IMR-90 (cell line): Measurements from ENCODE around the gene SFXN3. TPM values are rescaled to one million over a fixed set of nuclear protein-coding genes. Genes with fewer than 3 reads are reported as not detected.

Experiments used
- ATAC-seq: fragments of 200-7000 bp; cut with Tn5 transposase; 2 replicates; pipeline ENCODE4 v1.9.1; 2020; ENCODE audit warnings: low read depth, mild to moderate bottlenecking, moderate library complexity
- BruUV-seq: library from RNA; stranded (reverse); fragments of 400-500 nt; replicated peaks from 2 replicates; lab custom pipeline; 2021; lab: Mats Ljungman, UMichigan
- CTCF ChIA-PET: fragments of 300-600 bp; formaldehyde crosslinking; extraction: SDS; loops from one replicate; lab custom pipeline; 2021; ENCODE audit warnings: antibody characterized with exemption; lab: Yijun Ruan, JAX
- POLR2A ChIA-PET: fragments of 300-600 bp; sonication (Branson Sonifier 250); formaldehyde crosslinking; loops from one replicate; lab custom pipeline; 2022; ENCODE audit warnings: antibody characterized with exemption; ENCODE audit not compliant: unreplicated experiment; lab: Charles Lee
- DNase-seq: peaks from one replicate; pipeline ENCODE4 v3.0.0; 2013
- H2AFZ ChIP-seq: replicated peaks from 2 replicates; pipeline ENCODE3; 2013; ENCODE audit warnings: low read length, mild to moderate bottlenecking; ENCODE audit not compliant: poor library complexity
- H2AK5ac ChIP-seq: 2 replicates; pipeline ENCODE4 v1.6.1; 2013; ENCODE audit warnings: low read depth, low read length, inconsistent platforms
- H2AK9ac ChIP-seq: replicated peaks from 2 replicates; pipeline ENCODE3; 2013; ENCODE audit warnings: mild to moderate bottlenecking, low read depth, low read length, moderate library complexity; ENCODE audit not compliant: poor library complexity
- H2BK120ac ChIP-seq: 2 replicates; pipeline ENCODE4 v1.6.1; 2013; ENCODE audit warnings: low read depth, low read length, inconsistent platforms
- H2BK15ac ChIP-seq: 3 replicates; pipeline ENCODE4 v1.6.1; 2013; ENCODE audit warnings: low read depth, low read length, inconsistent platforms
- H2BK20ac ChIP-seq: 2 replicates; pipeline ENCODE4 v1.6.1; 2013; ENCODE audit warnings: low read depth, mild to moderate bottlenecking, inconsistent platforms, low read length, moderate library complexity
- H2BK5ac ChIP-seq: 2 replicates; pipeline ENCODE4 v1.6.1; 2013; ENCODE audit warnings: mild to moderate bottlenecking, low read depth, low read length, inconsistent platforms; ENCODE audit not compliant: poor library complexity, severe bottlenecking
- H3K14ac ChIP-seq: replicated peaks from 2 replicates; pipeline ENCODE4 v1.6.1; 2013; ENCODE audit warnings: low read depth, low read length, inconsistent platforms
- H3K18ac ChIP-seq: 2 replicates; pipeline ENCODE4 v1.6.1; 2013; ENCODE audit warnings: low read depth, low read length, control low read depth
- H3K23ac ChIP-seq: 2 replicates; pipeline ENCODE4 v1.6.1; 2013; ENCODE audit warnings: low read depth, low read length, inconsistent platforms
- H3K27ac ChIP-seq: 2 replicates; pipeline ENCODE4 v1.5.1; 2013; ENCODE audit warnings: mild to moderate bottlenecking, control low read depth, low read length; ENCODE audit not compliant: insufficient read depth
- H3K27me3 ChIP-seq: 2 replicates; pipeline ENCODE4 v1.6.1; 2013; ENCODE audit warnings: low read length; ENCODE audit not compliant: control insufficient read depth, insufficient read depth
- H3K36me3 ChIP-seq: 2 replicates; pipeline ENCODE4 v1.6.1; 2013; ENCODE audit warnings: low read length, mixed read lengths; ENCODE audit not compliant: control insufficient read depth, insufficient read depth
- H3K4ac ChIP-seq: 2 replicates; pipeline ENCODE4 v1.6.1; 2013; ENCODE audit warnings: low read depth, low read length, inconsistent platforms
- H3K4me1 ChIP-seq: 2 replicates; pipeline ENCODE4 v1.6.1; 2013; ENCODE audit warnings: low read length, mixed read lengths; ENCODE audit not compliant: control insufficient read depth, insufficient read depth
- H3K4me2 ChIP-seq: 2 replicates; pipeline ENCODE4 v1.6.1; 2013; ENCODE audit warnings: low read depth, mild to moderate bottlenecking, control low read depth, low read length, moderate library complexity
- H3K4me3 ChIP-seq: 2 replicates; pipeline ENCODE4 v1.5.1; 2013; ENCODE audit warnings: low read depth, mild to moderate bottlenecking, control low read depth, low read length, moderate library complexity; ENCODE audit not compliant: insufficient read depth
- H3K56ac ChIP-seq: 2 replicates; pipeline ENCODE4 v1.6.1; 2013; ENCODE audit warnings: low read length, inconsistent platforms; ENCODE audit not compliant: insufficient read depth; ENCODE audit errors: extremely low read depth
- H3K79me1 ChIP-seq, 2 experiments: 2 replicates each; pipeline ENCODE4 v1.6.1; 2013; ENCODE audit warnings: low read length in 2 of 2, inconsistent platforms in 1 of 2, low read depth in 1 of 2
- H3K9ac ChIP-seq: 2 replicates; pipeline ENCODE4 v1.6.1; 2013; ENCODE audit warnings: low read depth, low read length, control low read depth
- H3K9me1 ChIP-seq: 2 replicates; pipeline ENCODE4 v1.6.1; 2013; ENCODE audit warnings: low read length, inconsistent platforms; ENCODE audit not compliant: insufficient read depth
- H3K9me3 ChIP-seq: 2 replicates; pipeline ENCODE4 v1.6.1; 2013; ENCODE audit warnings: low read length; ENCODE audit not compliant: control insufficient read depth, insufficient read depth
- H4K20me1 ChIP-seq: 2 replicates; pipeline ENCODE4 v1.6.1; 2013; ENCODE audit warnings: low read length, inconsistent platforms; ENCODE audit not compliant: insufficient read depth
- H4K5ac ChIP-seq: 2 replicates; pipeline ENCODE4 v1.6.1; 2013; ENCODE audit warnings: mild to moderate bottlenecking, low read depth, low read length, control low read depth
- H4K8ac ChIP-seq, 2 experiments: 2 replicates each; pipeline ENCODE4 v1.6.1; 2013; ENCODE audit warnings: low read depth in 2 of 2, low read length in 2 of 2, control low read depth in 1 of 2, inconsistent platforms in 1 of 2
- H4K91ac ChIP-seq: 2 replicates; pipeline ENCODE4 v1.6.1; 2013; ENCODE audit warnings: low read depth, low read length, inconsistent platforms; ENCODE audit not compliant: insufficient read depth
- BHLHE40 ChIP-seq: fragments of 150-350 bp; IDR thresholded peaks from 2 replicates; pipeline ENCODE4 v1.6.1; 2016; ENCODE audit warnings: mild to moderate bottlenecking, low read depth, low read length
- ELK1 ChIP-seq: fragments of 150-350 bp; IDR thresholded peaks from 2 replicates; pipeline ENCODE4 v1.6.1; 2016; ENCODE audit warnings: low read depth, mild to moderate bottlenecking, low read length, moderate library complexity, borderline replicate concordance
- MXI1 ChIP-seq: IDR thresholded peaks from 2 replicates; pipeline ENCODE4 v1.6.1; 2012; ENCODE audit warnings: low read depth, mild to moderate bottlenecking, low read length, moderate library complexity, borderline replicate concordance
- POLR2A ChIP-seq: IDR thresholded peaks from 2 replicates; pipeline ENCODE4 v1.6.1; 2012; ENCODE audit warnings: mild to moderate bottlenecking, low read depth, low read length
- RAD21 ChIP-seq: IDR thresholded peaks from 2 replicates; pipeline ENCODE4 v1.6.1; 2012; ENCODE audit warnings: low read length, improper control_type of control experiment
- RCOR1 ChIP-seq: IDR thresholded peaks from 2 replicates; pipeline ENCODE4 v1.6.1; 2012; ENCODE audit warnings: mild to moderate bottlenecking, low read length, improper control_type of control experiment; ENCODE audit not compliant: insufficient replicate concordance
- RFX5 ChIP-seq: IDR thresholded peaks from 2 replicates; pipeline ENCODE4 v1.8.0; 2012; ENCODE audit warnings: low read depth, mild to moderate bottlenecking, low read length, moderate library complexity
- USF2 ChIP-seq: fragments of 150-350 bp; IDR thresholded peaks from 2 replicates; pipeline ENCODE4 v1.6.1; 2017; ENCODE audit warnings: mild to moderate bottlenecking, antibody characterized with exemption, low read length, low read depth
- WGBS, 2 experiments: methylation state at CpG; one replicate each; pipeline versions ENCODE4 v1.1.5 to v1.1.7; 2013; ENCODE audit warnings: missing lambda C conversion rate in 2 of 2; ENCODE audit not compliant: insufficient read length in 1 of 2; ENCODE audit errors: extremely low coverage in 2 of 2; 5-methylcytosine and 5-hydroxymethylcytosine counted together
- dilution Hi-C: fragments of 300-500 bp; cut with HindIII; formaldehyde crosslinking; loops from one replicate; pipeline ENCODE4 v1.14.3; 2018; ENCODE audit warnings: low sequenced_read_pairs; ENCODE audit not compliant: unreplicated experiment
- in situ Hi-C: fragments of 300-500 bp; cut with MboI; formaldehyde crosslinking; loops from 3 replicates; pipeline ENCODE4 v1.14.3; 2019; ENCODE audit warnings: low sequenced_read_pairs, inconsistent platforms, mixed read lengths
- intact Hi-C: fragments of 100-400 bp; cut with micrococcal nuclease; formaldehyde crosslinking; loops from 2 replicates; pipeline ENCODE4 v1.10.0; 2022
- polyA plus RNA-seq, 3 experiments: library from polyadenylated mRNA; depleted of rRNA; stranded (reverse); fragments of >200 nt; gene quantifications; 2 replicates each; pipeline ENCODE4 v1.2.3, GENCODE V29; 2012; ENCODE audit warnings: low replicate concordance in 1 of 3
- total RNA-seq: library from RNA; depleted of rRNA; stranded (reverse); fragments of >200 nt; gene quantifications from 2 replicates; pipeline ENCODE4 v1.2.3, GENCODE V29; 2012
- TF ChIP-seq, protein P1 (sequence below): conservative IDR thresholded peaks from 2 replicates; pipeline ENCODE4 v1.5.1; 2012; ENCODE audit warnings: mild to moderate bottlenecking, low read depth, low read length, improper control_type of control experiment

Gene SFXN3
- total and polyA plus RNA-seq, 2 of the 4 experiments (the other 2 are of a cell fraction) = 64.7 to 77.2 TPM

DNA sequence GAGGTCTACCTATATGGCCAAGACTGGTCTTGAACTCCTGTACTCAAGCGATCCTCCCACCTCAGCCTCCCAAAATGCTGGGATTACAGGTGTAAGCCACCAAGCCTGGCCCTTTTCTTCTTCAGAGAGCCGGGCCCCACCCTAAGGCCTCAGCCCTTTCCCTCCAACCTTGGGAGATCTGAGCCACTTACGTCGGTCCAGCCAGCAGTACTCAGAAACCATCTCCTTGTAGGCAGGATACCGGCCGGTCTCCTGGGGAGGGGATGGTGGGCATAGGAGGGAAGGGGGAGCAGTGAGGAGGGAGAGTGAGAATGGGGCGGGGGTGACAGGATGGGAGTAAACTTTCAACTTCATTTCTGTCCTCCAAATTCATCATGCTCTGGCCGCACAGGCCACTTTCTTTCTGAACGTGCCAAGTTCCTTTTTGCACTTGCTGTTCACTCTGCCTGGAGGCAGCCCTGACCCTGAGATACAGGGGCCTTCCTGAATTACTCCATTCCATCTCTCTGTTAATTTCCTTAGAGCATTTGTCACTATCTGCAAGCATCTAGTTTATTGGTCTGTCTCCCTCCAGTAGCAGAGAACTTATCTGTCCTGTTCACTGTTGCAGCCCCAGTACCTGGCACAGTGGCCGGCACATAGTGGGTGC, 10.5 kb upstream of the SFXN3 start:
- Histone ChIP-seq H3K9me1 (no peaks in the 10 kb centered on the region), H3K36me3 (no peaks in the 10 kb centered on the region), H2BK20ac (no peak overlapping the region), H3K4me1 (no peaks in the 10 kb centered on the region; the same call in 1 of the 2 replicates), H3K56ac (no peak overlapping the region), H4K20me1 (no peaks in the 10 kb centered on the region), H3K4ac (no peak overlapping the region), H3K23ac (no peak overlapping the region), H3K4me2 (no peak overlapping the region), H2AFZ (no peak overlapping the region), H3K18ac (no peak overlapping the region), H3K14ac (no peak overlapping the region), H3K27me3 (peaks cover 1% of the 10 kb centered on the region; the same call in 1 of the 2 replicates), H2BK5ac (no peak overlapping the region), H2BK120ac (no peak overlapping the region), H3K27ac (no peak overlapping the region), H3K79me1 (no peaks in the 10 kb centered on the region), H2AK9ac (no peak overlapping the region), H3K4me3 (no peak overlapping the region), H2BK15ac (no peak overlapping the region), H2AK5ac (no peak overlapping the region), H4K91ac (no peak overlapping the region), H3K9me3 (no peaks in the 10 kb centered on the region), H3K9ac (no peak overlapping the region), H4K5ac (no peak overlapping the region), H4K8ac (no peak overlapping the region)
- no TSS peak for BruUV-seq
- ATAC-seq (no peak), DNase-seq (no peak)
- 100% methylated on average over 1 of the region's 10 CpGs; no CpG with 5 or more reads in 1 of the 2 experiments for WGBS, 2 experiments
- TF ChIP-seq BHLHE40 = no peak
- TF ChIP-seq MXI1 = no peak
- TF ChIP-seq RCOR1 = no peak
- TF ChIP-seq, protein P1, sequence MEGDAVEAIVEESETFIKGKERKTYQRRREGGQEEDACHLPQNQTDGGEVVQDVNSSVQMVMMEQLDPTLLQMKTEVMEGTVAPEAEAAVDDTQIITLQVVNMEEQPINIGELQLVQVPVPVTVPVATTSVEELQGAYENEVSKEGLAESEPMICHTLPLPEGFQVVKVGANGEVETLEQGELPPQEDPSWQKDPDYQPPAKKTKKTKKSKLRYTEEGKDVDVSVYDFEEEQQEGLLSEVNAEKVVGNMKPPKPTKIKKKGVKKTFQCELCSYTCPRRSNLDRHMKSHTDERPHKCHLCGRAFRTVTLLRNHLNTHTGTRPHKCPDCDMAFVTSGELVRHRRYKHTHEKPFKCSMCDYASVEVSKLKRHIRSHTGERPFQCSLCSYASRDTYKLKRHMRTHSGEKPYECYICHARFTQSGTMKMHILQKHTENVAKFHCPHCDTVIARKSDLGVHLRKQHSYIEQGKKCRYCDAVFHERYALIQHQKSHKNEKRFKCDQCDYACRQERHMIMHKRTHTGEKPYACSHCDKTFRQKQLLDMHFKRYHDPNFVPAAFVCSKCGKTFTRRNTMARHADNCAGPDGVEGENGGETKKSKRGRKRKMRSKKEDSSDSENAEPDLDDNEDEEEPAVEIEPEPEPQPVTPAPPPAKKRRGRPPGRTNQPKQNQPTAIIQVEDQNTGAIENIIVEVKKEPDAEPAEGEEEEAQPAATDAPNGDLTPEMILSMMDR = no peak
- no peak for TF ChIP-seq ELK1
- TF ChIP-seq RAD21 = no peak
- no peak for TF ChIP-seq USF2
- no peak for TF ChIP-seq POLR2A
- no peak for TF ChIP-seq RFX5
- in situ Hi-C loops = no loop called here
- POLR2A ChIA-PET = no interaction called here
- intact Hi-C loops = no loop called here
- CTCF ChIA-PET = no interaction called here
- dilution Hi-C loops = no loop called here
